Naive thymus-derived CD4-positive, alpha-beta T cell (primary cell): Measurements from ENCODE around the gene CCR1. TPM values are rescaled to one million over a fixed set of nuclear protein-coding genes. Genes with fewer than 3 reads are reported as not detected.

Experiments
- ATAC-seq: fragments of 150-1000 bp; cut with Tn5 transposase; 2 replicates; pipeline ENCODE4 v1.10.0; 2021; ENCODE audit warnings: mild to moderate bottlenecking, moderate library complexity
- CTCF ChIA-PET: fragments of 350-600 bp; sonication (Branson Sonifier 250); formaldehyde crosslinking; loops from one replicate; lab custom pipeline; 2021; ENCODE audit warnings: antibody characterized with exemption; lab: Charles Lee
- POLR2A ChIA-PET: fragments of 350-600 bp; sonication (Branson Sonifier 250); formaldehyde crosslinking; loops from one replicate; lab custom pipeline; 2021; ENCODE audit warnings: antibody characterized with exemption, inconsistent platforms; lab: Charles Lee
- DNase-seq, 9 donors: peaks; one replicate each; pipeline versions ENCODE4 v3.0.0 to v3.0.0-alpha.2; 2020 to 2022; ENCODE audit warnings: mixed read lengths in 1 of 9
- H3K27ac ChIP-seq: one replicate; pipeline ENCODE4 v1.7.0; 2013; ENCODE audit warnings: mild to moderate bottlenecking, low read depth, low read length, moderate library complexity
- H3K27me3 ChIP-seq, 2 donors: one replicate each; pipeline ENCODE4 v1.7.0; 2013; ENCODE audit warnings: low read length in 2 of 2, mild to moderate bottlenecking in 2 of 2, moderate library complexity in 2 of 2; ENCODE audit not compliant: control insufficient read depth in 2 of 2, insufficient read depth in 2 of 2
- H3K36me3 ChIP-seq, 3 experiments: 1 replicate in 2 of 3; 2 replicates in 1 of 3; pipeline ENCODE4 v1.7.0; 2013; ENCODE audit warnings: low read length in 3 of 3, mild to moderate bottlenecking in 3 of 3, moderate library complexity in 1 of 3; ENCODE audit not compliant: insufficient read depth in 3 of 3, control insufficient read depth in 2 of 3
- H3K4me1 ChIP-seq, 2 donors: one replicate each; pipeline ENCODE4 v1.7.0; 2013; ENCODE audit warnings: low read length in 2 of 2, mild to moderate bottlenecking in 2 of 2, moderate library complexity in 1 of 2; ENCODE audit not compliant: control insufficient read depth in 2 of 2, insufficient read depth in 2 of 2
- H3K4me3 ChIP-seq: 2 replicates; pipeline ENCODE4 v1.7.0; 2013; ENCODE audit warnings: mild to moderate bottlenecking, low read length
- H3K9me3 ChIP-seq, 3 experiments: 1 replicate in 2 of 3; 2 replicates in 1 of 3; pipeline ENCODE4 v1.7.0; 2013; ENCODE audit warnings: low read length in 3 of 3; ENCODE audit not compliant: control insufficient read depth in 2 of 3
- H3K27ac Mint-ChIP-seq, 9 donors: one replicate each; pipeline ENCODE4 v1.8.0; 2020 to 2022; ENCODE audit warnings: mixed read lengths in 9 of 9, mild to moderate bottlenecking in 8 of 9, moderate library complexity in 5 of 9, inconsistent platforms in 2 of 9
- H3K27me3 Mint-ChIP-seq, 5 donors: one replicate each; pipeline ENCODE4 v1.8.0; 2021 to 2022; ENCODE audit warnings: mixed read lengths in 5 of 5, mild to moderate bottlenecking in 1 of 5
- H3K36me3 Mint-ChIP-seq, 5 donors: one replicate each; pipeline ENCODE4 v1.8.0; 2020 to 2022; ENCODE audit warnings: mixed read lengths in 5 of 5, mild to moderate bottlenecking in 3 of 5, inconsistent platforms in 1 of 5
- H3K4me1 Mint-ChIP-seq, 7 donors: one replicate each; pipeline ENCODE4 v1.8.0; 2020 to 2022; ENCODE audit warnings: mixed read lengths in 7 of 7, mild to moderate bottlenecking in 3 of 7, inconsistent platforms in 1 of 7
- H3K4me3 Mint-ChIP-seq, 10 donors: one replicate each; pipeline ENCODE4 v1.8.0; 2020 to 2022; ENCODE audit warnings: mild to moderate bottlenecking in 10 of 10, mixed read lengths in 10 of 10, moderate library complexity in 6 of 10, inconsistent platforms in 2 of 10
- H3K9me3 Mint-ChIP-seq, 11 donors: one replicate each; pipeline ENCODE4 v1.8.0; 2020 to 2022; ENCODE audit warnings: mixed read lengths in 11 of 11, mild to moderate bottlenecking in 4 of 11, inconsistent platforms in 1 of 11, moderate library complexity in 1 of 11
- intact Hi-C, 2 donors: fragments of 100-400 bp; cut with micrococcal nuclease; formaldehyde crosslinking; loops; one replicate each; pipeline ENCODE4 v1.15.1; 2023
- polyA plus RNA-seq, 2 donors: library from polyadenylated mRNA; unstranded; fragments of 300-500 nt; fragmentation: Illumina TruSeq; gene quantifications; one replicate each; pipeline ENCODE4 v1.2.3, GENCODE V29; 2021
- total RNA-seq, 6 experiments: library from RNA in 5 of 6; stranded (reverse) in 5 of 6; gene quantifications; 1 replicate in 5 of 6; 2 replicates in 1 of 6; pipeline ENCODE4 v1.2.3 and lab custom pipeline; 2021 to 2026

The CCR1 gene
- total and polyA plus RNA-seq, 7 experiments from 2014 or later = 0.08 to 27.6 (median 2.6) TPM

GRCh38 chr3:46228260-46229242, 20.4 kb upstream of the CCR1 start:
- intact Hi-C loops = loop anchor here (5.0 kb wide), 2 partner anchors 139 to 144 kb away; partner anchors contain the start of gene CCR5 (in 1 of the 2)
- peak overlapping the region in 1 of 9 donors; percentile 8 for H3K27ac Mint-ChIP-seq
- no peak overlapping the region for H3K4me3 ChIP-seq

GRCh38 chr3:46222435-46223161, 14.5 kb upstream of the CCR1 start:
- no peak overlapping the region for H3K4me3 Mint-ChIP-seq
- CTCF ChIA-PET = no interaction called here
- H3K36me3 Mint-ChIP-seq = peaks cover 0 to 34% (median 0%) of the 10 kb centered on the region in 5 donors
- Histone ChIP-seq H3K36me3 (no peaks in the 10 kb centered on the region), H3K27me3 (no peaks in the 10 kb centered on the region), H3K9me3 (no peaks in the 10 kb centered on the region), H3K4me1 (no peaks in the 10 kb centered on the region), H3K27ac (no peak overlapping the region), H3K4me3 (no peak overlapping the region)
- intact Hi-C loops = no loop called here
- POLR2A ChIA-PET = no interaction called here
- no peak overlapping the region for H3K27ac Mint-ChIP-seq
- peaks cover 0 to 19% (median 0%) of the 10 kb centered on the region in 7 donors for H3K4me1 Mint-ChIP-seq
- DNase-seq = no peak
- peaks cover 0 to 21% (median 7%) of the 10 kb centered on the region in 11 donors for H3K9me3 Mint-ChIP-seq
- ATAC-seq = peak; percentile 72
- H3K27me3 Mint-ChIP-seq = peaks cover 0 to 78% (median 0%) of the 10 kb centered on the region in 5 donors

More at GRCh38 chr3:46228260-46229242, 20.4 kb upstream of the CCR1 start:
- CTCF ChIA-PET = interaction anchor here (1.0 kb wide), 1 partner anchor 142 kb away, joined by 4 read pairs; the partner anchor contains the start of gene CCR5
- Histone ChIP-seq H3K27me3 (no peaks in the 10 kb centered on the region), H3K9me3 (no peaks in the 10 kb centered on the region), H3K4me1 (peaks cover 0 to 12% of the 10 kb centered on the region in 2 donors), H3K36me3 (no peaks in the 10 kb centered on the region), H3K27ac (no peak overlapping the region)
- Mint-ChIP-seq H3K27me3 (peaks cover 4 to 71% (median 13%) of the 10 kb centered on the region in 5 donors), H3K4me1 (peaks cover 0 to 12% (median 0%) of the 10 kb centered on the region in 7 donors), H3K36me3 (peaks cover 0 to 10% (median 0%) of the 10 kb centered on the region in 5 donors), H3K9me3 (peaks cover 0 to 8% (median 5%) of the 10 kb centered on the region in 11 donors), H3K4me3 (peak overlapping the region in 1 of 10 donors; percentile 34)
- POLR2A ChIA-PET = no interaction called here
- DNase-seq = no peak
- peak; percentile 80 for ATAC-seq

- Histone ChIP-seq H3K36me3 (no peaks in the 10 kb centered on the region), H3K4me3 (no peak overlapping the region), H3K27ac (no peak overlapping the region), H3K4me1 (no peaks in the 10 kb centered on the region), H3K9me3 (no peaks in the 10 kb centered on the region), H3K27me3 (no peaks in the 10 kb centered on the region)
- POLR2A ChIA-PET = no interaction called here
- CTCF ChIA-PET = no interaction called here
- Mint-ChIP-seq H3K27ac (no peak overlapping the region), H3K36me3 (peaks cover 0 to 40% (median 0%) of the 10 kb centered on the region in 5 donors), H3K4me3 (no peak overlapping the region), H3K27me3 (peaks cover 0 to 79% (median 0%) of the 10 kb centered on the region in 5 donors), H3K4me1 (peaks cover 0 to 23% (median 0%) of the 10 kb centered on the region in 7 donors), H3K9me3 (peaks cover 0 to 23% (median 7%) of the 10 kb centered on the region in 11 donors)
- ATAC-seq = no peak
- intact Hi-C loops = no loop called here
- no peak for DNase-seq
Measured at GRCh38 chr3:46221938-46222337, 13.8 kb upstream of the CCR1 start.

GRCh38 chr3:46221391-46221790, 13.3 kb upstream of the CCR1 start:
- intact Hi-C loops = no loop called here
- peaks cover 0 to 40% (median 0%) of the 10 kb centered on the region in 5 donors for H3K36me3 Mint-ChIP-seq
- peaks cover 0 to 79% (median 0%) of the 10 kb centered on the region in 5 donors for H3K27me3 Mint-ChIP-seq
- no peak overlapping the region for H3K4me3 Mint-ChIP-seq
- peaks cover 0 to 23% (median 4%) of the 10 kb centered on the region in 11 donors for H3K9me3 Mint-ChIP-seq
- Histone ChIP-seq H3K27ac (no peak overlapping the region), H3K36me3 (no peaks in the 10 kb centered on the region), H3K9me3 (no peaks in the 10 kb centered on the region), H3K4me1 (no peaks in the 10 kb centered on the region), H3K4me3 (no peak overlapping the region), H3K27me3 (no peaks in the 10 kb centered on the region)
- peak overlapping the region in 1 of 9 donors; percentile 3 for H3K27ac Mint-ChIP-seq
- ATAC-seq (no peak), DNase-seq (no peak)
- peaks cover 0 to 27% (median 0%) of the 10 kb centered on the region in 7 donors for H3K4me1 Mint-ChIP-seq
- ChIA-PET POLR2A (no interaction called here), CTCF (no interaction called here)

- Histone ChIP-seq H3K4me3 (no peak overlapping the region), H3K36me3 (no peaks in the 10 kb centered on the region), H3K27ac (no peak overlapping the region), H3K9me3 (no peaks in the 10 kb centered on the region), H3K27me3 (no peaks in the 10 kb centered on the region), H3K4me1 (peaks cover 9 to 18% of the 10 kb centered on the region in 2 donors)
- peaks cover 0 to 30% (median 0%) of the 10 kb centered on the region in 7 donors for H3K4me1 Mint-ChIP-seq
- H3K4me3 Mint-ChIP-seq = no peak overlapping the region
- CTCF ChIA-PET = no interaction called here
- POLR2A ChIA-PET = no interaction called here
- intact Hi-C loops = no loop called here
- no peak overlapping the region for H3K27ac Mint-ChIP-seq
- H3K36me3 Mint-ChIP-seq = peaks cover 0 to 41% (median 0%) of the 10 kb centered on the region in 5 donors
- H3K27me3 Mint-ChIP-seq = peaks cover 0 to 56% (median 0%) of the 10 kb centered on the region in 5 donors
- DNase-seq = no peak
- ATAC-seq = no peak
- H3K9me3 Mint-ChIP-seq = peaks cover 0 to 20% (median 2%) of the 10 kb centered on the region in 11 donors
Measured at GRCh38 chr3:46218196-46218709, 10.1 kb upstream of the CCR1 start.

- Mint-ChIP-seq H3K27me3 (peaks cover 0 to 39% (median 0%) of the 10 kb centered on the region in 5 donors), H3K4me1 (peaks cover 0 to 19% (median 0%) of the 10 kb centered on the region in 7 donors), H3K36me3 (peaks cover 0 to 41% (median 0%) of the 10 kb centered on the region in 5 donors), H3K4me3 (no peak overlapping the region), H3K9me3 (peaks cover 0 to 20% (median 2%) of the 10 kb centered on the region in 11 donors), H3K27ac (no peak overlapping the region)
- intact Hi-C loops = no loop called here
- ChIA-PET POLR2A (no interaction called here), CTCF (interaction anchor here (0.5 kb wide), 1 partner anchor 50 kb away, joined by 3 read pairs; no protein-coding TSS in a partner anchor)
- Histone ChIP-seq H3K36me3 (no peaks in the 10 kb centered on the region), H3K9me3 (no peaks in the 10 kb centered on the region), H3K27me3 (no peaks in the 10 kb centered on the region), H3K4me1 (peaks cover 14 to 26% of the 10 kb centered on the region in 2 donors), H3K27ac (no peak overlapping the region), H3K4me3 (no peak overlapping the region)
- no peak for ATAC-seq
- no peak for DNase-seq
Measured at GRCh38 chr3:46215810-46216414, 7.8 kb upstream of the CCR1 start.
